ENCODE results near the gene S100A9. TPM values are rescaled to one million over a fixed set of nuclear protein-coding genes. Genes with fewer than 3 reads are reported as not detected.
"Not testable (repeated sequence)": the region's sequence is repeated elsewhere in the genome, so short reads cannot be mapped to it uniquely, and the experiment has no call there.

The S100A9 gene
- total and polyA plus RNA-seq, 3 experiments from 2014 or later = 1.6 to 4.7 (median 2.3) TPM

DNA sequence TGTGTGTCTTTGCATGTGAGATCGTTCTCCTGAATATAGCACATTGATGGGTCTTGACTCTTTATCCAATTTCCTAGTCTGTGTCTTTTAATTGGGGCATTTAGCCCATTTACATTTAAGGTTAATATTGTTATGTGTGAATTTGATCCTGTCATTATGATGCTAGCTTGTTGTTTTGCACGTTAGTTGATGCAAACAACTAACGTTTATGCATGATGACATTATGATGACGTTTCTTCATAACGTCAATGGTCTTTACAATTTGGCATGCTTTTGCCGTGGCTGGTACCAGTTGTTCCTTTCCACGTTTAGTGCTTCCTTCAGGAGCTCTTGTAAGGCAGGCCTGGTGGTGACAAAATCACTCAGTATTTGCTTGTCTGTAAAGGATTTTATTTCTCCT is 39.5 kb upstream of the S100A9 start:
- H3K27ac Mint-ChIP-seq, POLR2A ChIA-PET: not testable (repeated sequence)

DNA sequence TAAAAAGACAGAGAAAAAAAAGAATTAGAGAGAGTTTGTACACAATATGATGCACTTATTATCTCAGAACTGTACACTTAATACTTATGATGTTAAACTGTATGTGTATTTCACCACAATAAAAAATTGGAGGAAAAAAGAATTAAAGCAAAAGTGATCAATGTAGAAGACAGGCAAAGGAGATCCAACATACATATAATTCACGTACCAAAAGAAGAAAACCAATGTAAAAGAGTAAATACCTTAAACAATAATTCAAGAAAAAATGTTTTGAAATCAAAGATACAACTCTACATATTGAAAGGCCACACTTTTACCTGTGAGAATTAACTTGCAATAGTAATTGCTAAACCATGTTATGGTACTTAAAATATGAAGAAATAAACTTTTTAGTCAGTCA is 35.1 kb upstream of the S100A9 start:
- Histone ChIP-seq H3K4me1 (ENCODE audit: insufficient read depth, low read length) (no peaks in the 10 kb centered on the region), H3K4me3 (ENCODE audit: low read length) (no peak overlapping the region), H3K27ac (ENCODE audit: low read depth, low read length) (no peak overlapping the region), H3K36me3 (ENCODE audit: insufficient read depth, low read length) (no peaks in the 10 kb centered on the region), H3K27me3 (ENCODE audit: insufficient read depth, low read length, poor library complexity, severe bottlenecking) (no peaks in the 10 kb centered on the region), H3K9me3 (ENCODE audit: low read length) (no peaks in the 10 kb centered on the region)
- CTCF ChIA-PET = no interaction called here
- H3K4me3 Mint-ChIP-seq = no peak overlapping the region
- DNase-seq = no peak
- no peaks in the 10 kb centered on the region for H3K4me1 Mint-ChIP-seq
- POLR2A ChIA-PET = no interaction called here
- peaks cover 0 to 9% (median 0%) of the 10 kb centered on the region in 3 donors for H3K36me3 Mint-ChIP-seq
- H3K27ac Mint-ChIP-seq = no peak overlapping the region
- H3K27me3 Mint-ChIP-seq = peaks cover 21 to 55% of the 10 kb centered on the region in 2 donors
- peaks cover 20 to 33% (median 26%) of the 10 kb centered on the region in 5 donors for H3K9me3 Mint-ChIP-seq

More for the DNA sequence above, 39.5 kb upstream of the S100A9 start:
- H3K27ac ChIP-seq (ENCODE audit: low read depth, low read length); H3K4me3 ChIP-seq (ENCODE audit: low read length); H3K36me3 Mint-ChIP-seq; H3K4me1 ChIP-seq (ENCODE audit: insufficient read depth, low read length); H3K9me3 ChIP-seq (ENCODE audit: low read length); H3K36me3 ChIP-seq (ENCODE audit: insufficient read depth, low read length); H3K4me1 Mint-ChIP-seq; DNase-seq; CTCF ChIA-PET; H3K27me3 ChIP-seq (ENCODE audit: insufficient read depth, low read length, poor library complexity, severe bottlenecking); H3K4me3 Mint-ChIP-seq: not testable (repeated sequence)
- peaks cover 13 to 25% (median 18%) of the 10 kb centered on the region in 5 donors for H3K9me3 Mint-ChIP-seq
- peaks cover 27 to 47% of the 10 kb centered on the region in 2 donors for H3K27me3 Mint-ChIP-seq

DNA sequence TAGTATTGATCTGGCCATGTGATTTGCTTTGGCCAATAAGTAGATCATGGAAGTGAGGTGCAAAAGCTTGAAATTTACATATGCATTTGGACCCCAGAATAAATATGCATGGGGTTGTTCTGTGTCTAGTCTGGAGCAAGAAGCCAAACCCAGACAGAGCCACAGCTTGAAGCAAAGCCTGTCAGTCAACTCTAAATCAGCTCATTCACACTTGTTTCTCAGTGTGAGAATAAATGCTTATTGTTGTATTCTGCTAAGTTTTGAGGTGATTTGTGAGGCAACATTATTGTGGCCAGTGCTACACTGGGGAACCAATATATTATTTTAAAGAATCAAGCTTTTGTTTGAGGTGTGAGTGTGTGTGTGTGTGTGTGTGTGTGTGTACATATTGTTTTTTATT is 32.7 kb upstream of the S100A9 start:
- H3K4me1 ChIP-seq (ENCODE audit: insufficient read depth, low read length) = no peaks in the 10 kb centered on the region
- H3K36me3 ChIP-seq (ENCODE audit: insufficient read depth, low read length) = no peaks in the 10 kb centered on the region
- Mint-ChIP-seq H3K4me3 (no peak overlapping the region), H3K4me1 (no peaks in the 10 kb centered on the region), H3K9me3 (peaks cover 29 to 50% (median 41%) of the 10 kb centered on the region in 5 donors), H3K27me3 (peaks cover 19 to 62% of the 10 kb centered on the region in 2 donors), H3K36me3 (peaks cover 0 to 20% (median 0%) of the 10 kb centered on the region in 3 donors), H3K27ac (no peak overlapping the region)
- no peak overlapping the region for H3K4me3 ChIP-seq (ENCODE audit: low read length)
- ChIA-PET POLR2A (no interaction called here), CTCF (no interaction called here)
- DNase-seq = no peak
- no peak overlapping the region for H3K27ac ChIP-seq (ENCODE audit: low read depth, low read length)
- H3K9me3 ChIP-seq (ENCODE audit: low read length) = no peaks in the 10 kb centered on the region
- H3K27me3 ChIP-seq (ENCODE audit: insufficient read depth, low read length, poor library complexity, severe bottlenecking) = peaks cover 5% of the 10 kb centered on the region

DNA sequence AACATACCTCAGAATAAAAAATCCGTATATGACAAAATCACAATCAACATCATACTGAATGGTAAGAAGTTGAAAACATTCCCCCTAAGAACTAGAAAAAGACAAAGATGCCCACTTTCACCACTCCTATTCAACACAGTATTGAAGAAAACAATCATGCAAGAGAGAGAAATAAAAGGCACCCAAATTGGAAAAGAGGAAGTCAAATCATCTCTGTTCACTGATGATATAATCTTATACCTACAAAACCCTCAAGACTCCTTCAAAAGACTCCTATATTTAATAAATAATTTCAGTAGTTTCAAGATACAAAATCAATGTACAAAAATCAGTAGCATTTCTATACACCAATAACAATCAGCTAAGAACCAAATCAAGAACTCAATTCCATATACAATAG is 23.8 kb upstream of the S100A9 start:
- Mint-ChIP-seq H3K36me3 (peaks cover 0 to 15% (median 0%) of the 10 kb centered on the region in 3 donors), H3K27me3 (peaks cover 27 to 47% of the 10 kb centered on the region in 2 donors), H3K4me1 (peaks cover 0 to 5% (median 1%) of the 10 kb centered on the region in 3 donors), H3K9me3 (peaks cover 19 to 33% (median 25%) of the 10 kb centered on the region in 5 donors), H3K4me3 (no peak overlapping the region), H3K27ac (no peak overlapping the region)
- Histone ChIP-seq H3K27me3 (ENCODE audit: insufficient read depth, low read length, poor library complexity, severe bottlenecking) (peaks cover 12% of the 10 kb centered on the region), H3K4me1 (ENCODE audit: insufficient read depth, low read length) (no peaks in the 10 kb centered on the region), H3K9me3 (ENCODE audit: low read length) (no peaks in the 10 kb centered on the region), H3K36me3 (ENCODE audit: insufficient read depth, low read length) (no peaks in the 10 kb centered on the region), H3K4me3 (ENCODE audit: low read length) (no peak overlapping the region), H3K27ac (ENCODE audit: low read depth, low read length) (no peak overlapping the region)
- no peak for DNase-seq
- CTCF ChIA-PET = no interaction called here
- POLR2A ChIA-PET = no interaction called here

DNA sequence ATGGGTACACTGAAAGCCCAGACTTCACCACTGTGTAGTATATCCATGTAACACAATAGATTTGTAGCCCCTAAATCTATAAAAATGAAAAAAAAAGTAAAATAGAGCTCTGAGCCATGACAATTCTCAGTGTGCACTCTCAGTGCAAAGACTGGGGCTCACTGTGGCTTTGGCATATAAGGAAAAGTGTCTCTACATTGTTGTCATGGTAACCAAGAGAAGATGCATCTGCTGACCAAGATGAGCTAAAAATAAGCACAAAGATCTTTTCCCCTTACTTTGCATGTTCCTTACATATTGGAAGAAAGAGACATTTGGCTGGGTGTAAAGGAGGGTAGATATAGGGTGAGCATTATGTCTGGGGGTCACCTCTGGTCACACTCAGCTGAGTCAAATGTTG is 21.0 kb upstream of the S100A9 start:
- peaks cover 14% of the 10 kb centered on the region for H3K4me1 ChIP-seq (ENCODE audit: insufficient read depth, low read length)
- H3K27me3 ChIP-seq (ENCODE audit: insufficient read depth, low read length, poor library complexity, severe bottlenecking) = no peaks in the 10 kb centered on the region
- no peak overlapping the region for H3K4me3 ChIP-seq (ENCODE audit: low read length)
- no peak for DNase-seq
- H3K9me3 Mint-ChIP-seq = peaks cover 7 to 13% (median 10%) of the 10 kb centered on the region in 5 donors
- H3K27me3 Mint-ChIP-seq = peaks cover 11 to 29% of the 10 kb centered on the region in 2 donors
- no peak overlapping the region for H3K4me3 Mint-ChIP-seq
- H3K36me3 ChIP-seq (ENCODE audit: insufficient read depth, low read length) = no peaks in the 10 kb centered on the region
- H3K27ac Mint-ChIP-seq = no peak overlapping the region
- POLR2A ChIA-PET = no interaction called here
- no peaks in the 10 kb centered on the region for H3K9me3 ChIP-seq (ENCODE audit: low read length)
- H3K4me1 Mint-ChIP-seq = peaks cover 10 to 23% (median 12%) of the 10 kb centered on the region in 3 donors
- peaks cover 0 to 4% (median 0%) of the 10 kb centered on the region in 3 donors for H3K36me3 Mint-ChIP-seq
- CTCF ChIA-PET = interaction anchor here (2.1 kb wide), 1 partner anchor 15 kb away, joined by 5 read pairs; no protein-coding TSS in a partner anchor
- no peak overlapping the region for H3K27ac ChIP-seq (ENCODE audit: low read depth, low read length)

DNA sequence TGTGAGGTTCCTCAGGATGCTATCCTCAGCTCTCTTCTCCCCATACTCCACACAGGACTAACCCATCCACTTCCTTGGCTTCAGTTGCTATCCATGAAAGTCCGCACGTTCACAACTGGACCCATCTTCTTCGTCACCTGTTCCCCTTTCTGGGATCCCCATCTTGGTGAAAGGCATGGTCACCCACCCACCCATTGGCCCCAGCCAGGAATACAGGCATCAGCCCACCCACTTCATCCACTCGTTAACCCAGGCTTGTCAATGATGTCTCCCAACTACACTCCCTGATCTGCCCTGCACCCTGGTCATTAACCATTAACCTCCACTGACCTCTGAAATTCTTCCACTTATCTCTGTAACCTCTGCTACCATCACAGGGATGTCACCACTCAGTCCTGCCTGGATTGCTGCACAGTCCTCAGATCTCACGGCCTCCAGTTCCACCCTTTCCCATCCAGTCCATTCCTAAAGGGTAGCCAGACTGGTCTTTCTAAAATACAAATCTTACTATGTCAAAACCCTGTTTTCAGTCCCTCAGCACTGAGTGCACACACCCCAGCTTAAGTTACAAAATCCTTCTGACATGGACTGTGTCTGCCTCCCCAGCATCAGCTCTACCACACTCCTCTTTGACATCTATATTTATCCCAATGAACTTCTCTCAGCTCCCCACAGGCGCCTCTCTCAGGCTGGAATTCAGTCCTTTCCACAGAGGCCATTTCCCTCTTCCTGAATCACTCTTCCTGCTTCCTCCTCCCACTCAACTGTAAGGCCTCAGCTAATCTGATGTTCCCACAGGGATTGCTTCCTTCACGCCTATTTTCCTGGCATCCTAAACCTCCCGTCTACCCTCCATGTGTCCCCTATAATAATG is 19.4 kb upstream of the S100A9 start:
- H3K4me3 ChIP-seq (ENCODE audit: low read length) = no peak overlapping the region
- Mint-ChIP-seq H3K4me3 (no peak overlapping the region), H3K27ac (peak overlapping the region in 1 of 8 donors; percentile 9), H3K4me1 (peaks cover 10 to 28% (median 12%) of the 10 kb centered on the region in 3 donors), H3K27me3 (peaks cover 11 to 32% of the 10 kb centered on the region in 2 donors), H3K9me3 (peaks cover 0 to 1% (median 0%) of the 10 kb centered on the region in 5 donors), H3K36me3 (no peaks in the 10 kb centered on the region)
- no peaks in the 10 kb centered on the region for H3K9me3 ChIP-seq (ENCODE audit: low read length)
- DNase-seq = no peak
- H3K36me3 ChIP-seq (ENCODE audit: insufficient read depth, low read length) = no peaks in the 10 kb centered on the region
- H3K27ac ChIP-seq (ENCODE audit: low read depth, low read length) = no peak overlapping the region
- POLR2A ChIA-PET = no interaction called here
- CTCF ChIA-PET = no interaction called here
- H3K4me1 ChIP-seq (ENCODE audit: insufficient read depth, low read length) = peaks cover 17% of the 10 kb centered on the region
- no peaks in the 10 kb centered on the region for H3K27me3 ChIP-seq (ENCODE audit: insufficient read depth, low read length, poor library complexity, severe bottlenecking)

DNA sequence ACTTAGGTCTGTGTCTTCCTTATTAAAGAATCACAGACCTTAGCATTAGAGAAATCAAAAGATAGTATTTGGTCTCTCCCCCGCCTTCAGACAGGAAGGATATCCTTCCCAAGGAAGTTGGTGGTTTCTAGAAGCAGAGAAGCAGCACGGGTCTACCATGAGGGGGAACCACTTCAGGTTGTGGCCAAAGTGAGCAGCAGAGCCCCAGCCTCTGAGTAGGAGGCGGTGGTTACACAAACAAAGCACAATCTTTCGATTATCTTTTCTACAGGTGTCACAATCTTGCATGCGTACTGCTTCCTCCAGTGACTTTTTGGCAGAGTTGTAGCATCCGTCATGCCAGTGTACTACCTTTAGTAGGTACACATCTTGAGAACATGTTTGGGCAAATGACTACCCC is 17.9 kb upstream of the S100A9 start:
- Histone ChIP-seq H3K9me3 (ENCODE audit: low read length) (no peaks in the 10 kb centered on the region), H3K36me3 (ENCODE audit: insufficient read depth, low read length) (no peaks in the 10 kb centered on the region), H3K27ac (ENCODE audit: low read depth, low read length) (no peak overlapping the region), H3K4me3 (ENCODE audit: low read length) (no peak overlapping the region), H3K4me1 (ENCODE audit: insufficient read depth, low read length) (peaks cover 30% of the 10 kb centered on the region), H3K27me3 (ENCODE audit: insufficient read depth, low read length, poor library complexity, severe bottlenecking) (no peaks in the 10 kb centered on the region)
- POLR2A ChIA-PET = no interaction called here
- peak overlapping the region in 3 of 8 donors; percentile 7 to 61 (median 49) for H3K27ac Mint-ChIP-seq
- no peak overlapping the region for H3K4me3 Mint-ChIP-seq
- no peaks in the 10 kb centered on the region for H3K9me3 Mint-ChIP-seq
- CTCF ChIA-PET = no interaction called here
- DNase-seq = no peak
- H3K4me1 Mint-ChIP-seq = peaks cover 15 to 42% (median 18%) of the 10 kb centered on the region in 3 donors
- H3K27me3 Mint-ChIP-seq = peaks cover 17 to 42% of the 10 kb centered on the region in 2 donors
- no peaks in the 10 kb centered on the region for H3K36me3 Mint-ChIP-seq

DNA sequence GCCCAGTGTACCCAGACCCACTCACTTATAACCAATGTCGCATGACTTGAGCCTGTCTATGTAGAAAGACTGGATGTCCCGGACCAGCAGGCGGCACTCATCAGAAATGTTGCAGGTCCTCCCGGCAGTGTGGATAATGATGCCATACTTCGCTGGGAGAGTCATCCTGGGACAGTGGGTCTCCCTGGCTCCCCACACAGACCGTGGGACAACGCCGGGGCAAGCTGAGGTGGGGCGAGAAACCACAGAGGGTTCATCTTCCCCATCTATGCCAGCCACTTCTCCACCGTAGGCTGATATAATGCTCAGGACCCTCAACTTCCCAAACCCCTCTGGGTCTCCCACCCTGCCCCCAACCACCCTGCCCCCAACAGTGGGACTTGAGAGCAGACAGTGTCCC is 17.3 kb upstream of the S100A9 start:
- no peaks in the 10 kb centered on the region for H3K27me3 ChIP-seq (ENCODE audit: insufficient read depth, low read length, poor library complexity, severe bottlenecking)
- peaks cover 18 to 46% (median 22%) of the 10 kb centered on the region in 3 donors for H3K4me1 Mint-ChIP-seq
- no peak for DNase-seq
- H3K27me3 Mint-ChIP-seq = peaks cover 17 to 42% of the 10 kb centered on the region in 2 donors
- ChIA-PET POLR2A (no interaction called here), CTCF (no interaction called here)
- no peaks in the 10 kb centered on the region for H3K9me3 Mint-ChIP-seq
- H3K27ac ChIP-seq (ENCODE audit: low read depth, low read length) = no peak overlapping the region
- no peaks in the 10 kb centered on the region for H3K36me3 ChIP-seq (ENCODE audit: insufficient read depth, low read length)
- H3K36me3 Mint-ChIP-seq = no peaks in the 10 kb centered on the region
- H3K4me3 Mint-ChIP-seq = no peak overlapping the region
- H3K27ac Mint-ChIP-seq = no peak overlapping the region
- no peaks in the 10 kb centered on the region for H3K9me3 ChIP-seq (ENCODE audit: low read length)
- no peak overlapping the region for H3K4me3 ChIP-seq (ENCODE audit: low read length)
- peaks cover 36% of the 10 kb centered on the region for H3K4me1 ChIP-seq (ENCODE audit: insufficient read depth, low read length)
